GM10266 (cell line): ENCODE data around the gene PTGDR.
A peak's percentile ranks its signal among the peaks of the same experiment; 100 is the strongest.

Experiments
- DNase-seq: peaks from one replicate; pipeline ENCODE4 v3.0.0; 2012; ENCODE audit errors: extremely low spot score
- TF ChIP-seq, protein P1 (sequence below): IDR thresholded peaks from 2 replicates; pipeline ENCODE4 v1.5.1; 2012; ENCODE audit warnings: mild to moderate bottlenecking, low read depth; ENCODE audit not compliant: control insufficient read depth, insufficient read depth; ENCODE audit errors: missing control alignments

Gene PTGDR

DNA sequence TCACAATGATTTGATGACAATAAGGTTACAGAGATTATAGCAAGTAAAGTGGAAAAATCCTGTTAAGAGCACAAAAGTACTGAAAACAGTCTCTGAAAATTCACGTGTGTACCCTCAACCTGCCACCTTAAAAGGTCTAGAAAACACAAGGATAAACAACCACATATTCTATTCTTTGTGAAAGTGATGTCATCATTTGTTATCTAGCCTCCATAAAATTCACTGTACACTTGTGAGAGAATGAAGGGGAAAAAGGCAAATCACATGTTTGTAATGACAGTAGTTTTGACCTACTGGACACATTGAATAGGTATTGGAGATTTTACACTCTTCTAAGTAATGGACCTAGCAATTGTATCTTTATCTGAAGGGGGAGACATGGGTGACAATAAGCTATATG lies 4.0 kb downstream of the PTGDR start:
- no peak for DNase-seq
- TF ChIP-seq, protein P1, sequence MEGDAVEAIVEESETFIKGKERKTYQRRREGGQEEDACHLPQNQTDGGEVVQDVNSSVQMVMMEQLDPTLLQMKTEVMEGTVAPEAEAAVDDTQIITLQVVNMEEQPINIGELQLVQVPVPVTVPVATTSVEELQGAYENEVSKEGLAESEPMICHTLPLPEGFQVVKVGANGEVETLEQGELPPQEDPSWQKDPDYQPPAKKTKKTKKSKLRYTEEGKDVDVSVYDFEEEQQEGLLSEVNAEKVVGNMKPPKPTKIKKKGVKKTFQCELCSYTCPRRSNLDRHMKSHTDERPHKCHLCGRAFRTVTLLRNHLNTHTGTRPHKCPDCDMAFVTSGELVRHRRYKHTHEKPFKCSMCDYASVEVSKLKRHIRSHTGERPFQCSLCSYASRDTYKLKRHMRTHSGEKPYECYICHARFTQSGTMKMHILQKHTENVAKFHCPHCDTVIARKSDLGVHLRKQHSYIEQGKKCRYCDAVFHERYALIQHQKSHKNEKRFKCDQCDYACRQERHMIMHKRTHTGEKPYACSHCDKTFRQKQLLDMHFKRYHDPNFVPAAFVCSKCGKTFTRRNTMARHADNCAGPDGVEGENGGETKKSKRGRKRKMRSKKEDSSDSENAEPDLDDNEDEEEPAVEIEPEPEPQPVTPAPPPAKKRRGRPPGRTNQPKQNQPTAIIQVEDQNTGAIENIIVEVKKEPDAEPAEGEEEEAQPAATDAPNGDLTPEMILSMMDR = no peak

DNA sequence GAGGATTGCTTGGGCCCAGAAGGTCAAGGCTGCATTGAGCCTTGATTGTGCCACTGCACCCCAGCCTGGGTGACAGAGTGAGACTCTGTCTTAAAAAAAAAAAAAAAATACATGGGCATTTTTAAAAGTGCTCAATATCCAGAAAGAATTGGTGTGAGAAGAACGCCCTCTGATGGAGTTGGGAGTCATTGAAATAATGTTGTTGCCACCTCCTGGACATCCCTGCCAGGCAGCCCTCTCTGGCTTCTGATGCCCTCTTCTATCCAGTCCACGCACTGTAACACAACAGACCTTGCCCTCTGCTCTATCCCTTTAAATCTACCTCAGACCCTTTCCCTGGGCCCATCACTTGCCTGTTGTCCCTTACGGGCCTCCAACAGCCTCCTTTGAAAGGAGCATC lies 4.9 kb downstream of the PTGDR start:
- DNase-seq = peak; percentile 44

DNA sequence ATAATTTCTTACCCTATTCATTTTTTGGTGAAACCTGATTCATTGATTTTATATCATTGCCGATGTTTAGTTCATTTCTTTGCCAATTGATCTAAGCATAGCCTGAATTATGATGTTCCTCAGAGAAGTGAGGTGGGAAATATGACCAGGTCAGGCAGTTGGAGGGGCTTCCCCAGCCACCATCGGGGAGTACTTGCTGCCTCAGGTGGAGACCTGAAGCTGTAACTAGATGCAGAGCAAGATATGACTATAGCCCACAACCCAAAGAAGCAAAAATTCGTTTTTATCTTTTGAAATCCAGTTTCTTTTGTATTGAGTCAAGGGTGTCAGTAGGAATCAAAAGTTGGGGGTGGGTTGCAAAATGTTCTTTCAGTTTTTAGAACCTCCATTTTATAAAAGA lies 7.9 kb downstream of the PTGDR start:
- TF ChIP-seq, protein P1 = no peak
- DNase-seq = no peak

More for the DNA sequence above, 4.9 kb downstream of the PTGDR start:
- TF ChIP-seq, protein P1 = peak; percentile 28

DNA sequence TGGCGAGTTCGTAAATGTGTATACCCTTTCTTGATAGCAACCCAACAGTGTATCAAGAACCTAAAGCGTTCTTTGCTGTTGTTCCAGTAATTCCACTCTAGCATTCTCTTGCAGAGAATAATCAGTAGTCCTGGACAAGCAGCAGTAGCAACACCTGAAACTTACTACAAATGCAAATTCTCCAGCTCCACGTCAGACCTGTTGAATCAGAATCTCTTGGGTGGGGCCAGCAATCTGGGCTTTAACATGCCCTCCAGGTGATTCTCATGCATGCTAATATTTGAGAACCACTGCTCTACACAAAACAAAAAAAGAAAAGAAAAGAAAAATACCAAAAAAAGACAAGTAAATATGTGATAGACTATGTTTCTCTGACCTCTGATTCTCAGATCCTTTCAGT lies 10.1 kb downstream of the PTGDR start:
- TF ChIP-seq, protein P1 = no peak
- no peak for DNase-seq

DNA sequence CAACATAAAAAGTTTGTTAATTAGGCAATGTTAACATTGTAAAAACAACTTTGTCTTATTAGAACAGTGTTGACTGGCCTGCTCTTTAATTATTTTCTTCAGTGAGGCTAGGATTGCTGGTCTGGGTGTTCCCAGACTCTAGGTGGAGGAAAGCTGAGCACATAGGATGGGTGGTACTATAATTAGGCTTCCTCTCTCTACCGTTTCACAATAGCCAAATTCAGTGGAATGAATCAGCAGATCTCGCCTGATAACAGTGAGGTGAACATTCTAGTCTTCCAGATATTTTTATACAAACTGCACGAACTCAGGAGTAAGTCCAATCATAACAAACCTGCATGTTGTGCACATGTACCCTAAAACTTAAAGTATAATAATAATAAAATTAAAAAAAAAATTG lies 11.9 kb downstream of the PTGDR start:
- no peak for DNase-seq
- TF ChIP-seq, protein P1 = no peak

DNA sequence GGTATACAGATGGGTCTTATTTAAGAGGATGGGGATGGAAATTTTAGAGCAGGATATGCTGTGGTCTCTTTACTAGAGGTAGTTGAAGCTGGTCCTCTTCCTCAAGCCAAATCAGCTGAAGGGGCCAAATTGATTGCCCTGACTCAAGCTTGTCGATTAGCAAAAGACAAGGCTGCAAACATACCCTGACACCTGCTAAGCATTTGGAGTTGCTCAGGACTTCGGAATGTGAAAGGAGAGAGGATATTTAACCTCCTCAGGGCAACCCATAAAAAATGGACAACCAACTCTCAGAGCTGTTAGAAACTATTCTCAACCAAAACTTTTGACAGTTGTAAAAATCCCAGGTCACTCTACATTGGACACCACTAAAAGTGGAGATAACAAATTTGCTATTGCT lies 15.6 kb downstream of the PTGDR start:
- TF ChIP-seq, protein P1 = no peak
- DNase-seq = no peak

DNA sequence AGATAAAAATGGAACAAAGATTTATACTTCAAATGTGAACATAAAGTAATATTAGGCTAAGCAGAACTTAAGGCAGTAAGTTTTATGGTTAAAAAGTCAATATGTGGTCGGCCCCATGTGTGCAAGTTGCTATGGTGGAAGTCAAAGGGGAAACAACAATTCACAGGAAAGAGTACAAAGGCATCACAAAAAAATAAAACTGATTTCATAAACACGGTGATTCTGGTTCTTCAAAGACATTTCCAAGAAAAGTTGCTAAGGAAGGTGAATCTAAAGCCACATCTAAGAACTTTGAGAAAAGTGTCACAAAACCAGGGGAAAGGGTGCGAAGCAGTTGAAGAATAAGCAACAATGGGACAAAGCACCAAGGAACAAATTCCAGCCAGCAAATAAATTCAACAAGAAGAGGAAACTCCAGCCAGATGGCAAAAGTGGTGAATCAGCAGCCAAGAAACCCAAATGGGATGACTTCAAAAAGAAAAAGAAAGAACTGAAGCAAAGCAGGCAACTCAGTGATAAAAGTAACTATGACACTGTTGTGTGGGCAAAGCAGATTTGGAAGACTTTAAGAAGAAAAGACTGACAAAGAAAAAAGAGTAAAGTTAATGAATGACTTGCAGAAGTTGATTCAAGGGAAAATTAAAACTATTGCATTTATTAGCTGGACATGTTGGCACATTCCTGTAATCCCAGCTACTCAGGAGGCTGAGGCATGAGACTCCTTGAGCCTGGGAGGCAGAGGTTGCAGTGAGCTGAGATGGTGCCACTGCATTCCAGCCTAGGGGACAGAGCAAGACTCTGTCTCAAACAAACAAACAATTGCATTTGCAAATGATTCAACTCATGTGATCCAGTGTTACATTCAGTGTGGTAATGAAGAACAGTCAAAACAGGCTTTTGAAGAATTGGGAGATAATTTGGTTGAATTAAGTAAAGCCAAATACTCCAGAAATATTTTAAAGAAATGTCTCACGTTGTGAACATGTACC lies 19.5 kb downstream of the PTGDR start:
- no peak for DNase-seq
- TF ChIP-seq, protein P1 = no peak
